WTC11 (cell line): ENCODE data around the gene CFAP90. TPM values are rescaled to one million over a fixed set of nuclear protein-coding genes. Genes with fewer than 3 reads are reported as not detected.

Experiments
- total RNA-seq: library from RNA; stranded (reverse); gene quantifications from 3 replicates; pipeline ENCODE4 v1.2.3, GENCODE V29; 2021

CFAP90 gene
- total RNA-seq, 1 experiment from 2014 or later: 0.33 TPM

Other genes with a start within 250 kb of the CFAP90 start
- 7.8 to 9.6 TPM (median 8.7 TPM) in 3 replicates for gene FASTKD3, start 17.9 kb upstream of the CFAP90 start, total RNA-seq
- 39.1 to 46.9 TPM (median 42.3 TPM) in 3 replicates for gene MTRR, start 18.0 kb upstream of the CFAP90 start, total RNA-seq